HEK293T (cell line): ENCODE results near the gene IFFO2.

ENCODE experiments used
- CTCF ChIA-PET: fragments of 350-600 bp; formaldehyde crosslinking; extraction: SDS; loops from one replicate; lab custom pipeline; 2021; ENCODE audit warnings: antibody characterized with exemption, inconsistent platforms; lab: Yijun Ruan, JAX
- POLR2A ChIA-PET: fragments of 350-600 bp; formaldehyde crosslinking; extraction: SDS; loops from one replicate; lab custom pipeline; 2020; ENCODE audit warnings: antibody characterized with exemption, inconsistent platforms; lab: Yijun Ruan, JAX
- DNase-seq: peaks from one replicate; pipeline ENCODE4 v3.0.0; 2012; ENCODE audit warnings: mixed read lengths; ENCODE audit errors: extremely low spot score
- ARNT ChIP-seq: fragments of 450-650 bp; IDR thresholded peaks from 2 replicates; pipeline ENCODE4 v1.6.1; 2017; ENCODE audit warnings: mild to moderate bottlenecking
- BHLHE40 ChIP-seq: fragments of 450-650 bp; IDR thresholded peaks from 2 replicates; pipeline ENCODE4 v1.6.1; 2016; ENCODE audit warnings: mild to moderate bottlenecking, moderate library complexity, borderline replicate concordance
- CTBP1 ChIP-seq: fragments of 450-650 bp; IDR thresholded peaks from 2 replicates; pipeline ENCODE4 v1.6.1; 2016; ENCODE audit warnings: borderline replicate concordance
- ELF4 ChIP-seq: fragments of 450-650 bp; IDR thresholded peaks from 2 replicates; pipeline ENCODE4 v1.6.1; 2017; ENCODE audit warnings: antibody characterized with exemption
- FOXA1 ChIP-seq: fragments of 450-650 bp; IDR thresholded peaks from 2 replicates; pipeline ENCODE4 v1.6.1; 2016; ENCODE audit warnings: mild to moderate bottlenecking
- FOXK2 ChIP-seq: fragments of 450-650 bp; IDR thresholded peaks from 2 replicates; pipeline ENCODE4 v1.6.1; 2016; ENCODE audit warnings: mild to moderate bottlenecking
- FOXM1 ChIP-seq: fragments of 450-650 bp; IDR thresholded peaks from 2 replicates; pipeline ENCODE4 v1.6.1; 2017; ENCODE audit warnings: mild to moderate bottlenecking, borderline replicate concordance
- HDGF ChIP-seq: fragments of 450-650 bp; IDR thresholded peaks from 2 replicates; pipeline ENCODE4 v1.6.1; 2017; ENCODE audit warnings: antibody characterized with exemption, borderline replicate concordance
- L3MBTL2 ChIP-seq: fragments of 450-650 bp; conservative IDR thresholded peaks from 2 replicates; pipeline ENCODE4 v1.6.1; 2016; ENCODE audit warnings: mild to moderate bottlenecking
- LEF1 ChIP-seq: fragments of 450-650 bp; IDR thresholded peaks from 2 replicates; pipeline ENCODE4 v1.6.1; 2017; ENCODE audit warnings: mild to moderate bottlenecking, borderline replicate concordance
- NFRKB ChIP-seq: fragments of 450-650 bp; IDR thresholded peaks from 2 replicates; pipeline ENCODE4 v1.6.1; 2016; ENCODE audit warnings: mild to moderate bottlenecking, moderate library complexity
- PKNOX1 ChIP-seq: fragments of 450-650 bp; IDR thresholded peaks from 2 replicates; pipeline ENCODE4 v1.6.1; 2016
- SP1 ChIP-seq: fragments of 450-650 bp; IDR thresholded peaks from 2 replicates; pipeline ENCODE4 v1.6.1; 2017
- SUZ12 ChIP-seq: fragments of 450-650 bp; IDR thresholded peaks from 2 replicates; pipeline ENCODE4 v1.6.1; 2016; ENCODE audit warnings: mild to moderate bottlenecking
- TARDBP ChIP-seq: fragments of 450-650 bp; IDR thresholded peaks from 2 replicates; pipeline ENCODE4 v1.6.1; 2016
- ZNF384 ChIP-seq: fragments of 450-650 bp; IDR thresholded peaks from 2 replicates; pipeline ENCODE4 v1.6.1; 2016

Gene IFFO2

GRCh38 chr1:18974005-18974404, 17.5 kb upstream of the IFFO2 start:
- DNase-seq: no peak
- no peak for TF ChIP-seq FOXA1
- TF ChIP-seq FOXK2: no peak
- no peak for TF ChIP-seq ELF4
- TF ChIP-seq SUZ12: no peak
- no peak for TF ChIP-seq CTBP1
- TF ChIP-seq SP1: no peak
- TF ChIP-seq PKNOX1: no peak
- TF ChIP-seq TARDBP: no peak
- no peak for TF ChIP-seq L3MBTL2
- TF ChIP-seq ZNF384: no peak
- CTCF ChIA-PET: no interaction called here
- POLR2A ChIA-PET: no interaction called here

DNA sequence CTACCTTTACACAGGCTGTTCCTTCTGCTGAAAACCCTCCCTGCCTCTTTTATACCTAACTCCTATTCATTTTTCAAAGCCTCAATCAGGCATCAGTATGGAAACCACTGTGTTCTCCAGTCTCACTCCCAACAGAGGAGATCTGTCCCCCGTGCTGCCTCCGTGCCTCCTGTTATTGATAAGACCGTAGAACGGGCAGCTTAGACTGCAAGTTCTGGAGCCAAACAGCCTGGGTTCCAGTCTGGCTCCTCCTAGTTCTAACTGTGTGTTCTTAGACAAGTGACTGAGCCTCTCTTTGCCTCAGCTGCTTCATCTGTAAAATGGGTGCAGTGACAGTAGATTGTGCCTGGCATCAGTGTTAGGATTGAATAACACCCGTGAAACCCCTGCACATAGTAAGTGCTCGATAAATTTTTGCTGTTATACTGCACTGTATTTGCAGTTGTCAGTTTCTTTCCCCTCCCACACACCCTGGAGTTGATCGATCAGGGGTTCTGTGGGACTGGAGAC, 17.0 kb upstream of the IFFO2 start:
- ChIA-PET POLR2A (no interaction called here), CTCF (interaction anchor here (1.1 to 1.4 kb wide), 2 partner anchors 60 to 65 kb away, joined by 3 to 4 read pairs; no protein-coding TSS in a partner anchor)
- TF ChIP-seq SUZ12 (no peak), NFRKB (no peak), FOXM1 (no peak), BHLHE40 (no peak), ZNF384 (no peak), ELF4 (no peak)
- DNase-seq: no peak

GRCh38 chr1:18972991-18973390, 16.5 kb upstream of the IFFO2 start:
- no peak for TF ChIP-seq TARDBP
- no peak for TF ChIP-seq ARNT
- no peak for TF ChIP-seq NFRKB
- no peak for TF ChIP-seq LEF1
- TF ChIP-seq ZNF384: no peak
- TF ChIP-seq CTBP1: no peak
- no peak for TF ChIP-seq HDGF
- no peak for TF ChIP-seq FOXK2
- TF ChIP-seq PKNOX1: no peak
- no peak for TF ChIP-seq ELF4
- TF ChIP-seq FOXA1: no peak
- TF ChIP-seq FOXM1: no peak
- no peak for TF ChIP-seq SUZ12
- TF ChIP-seq L3MBTL2: no peak
- no peak for TF ChIP-seq SP1
- TF ChIP-seq BHLHE40: no peak
- no peak for DNase-seq
- ChIA-PET POLR2A (no interaction called here), CTCF (interaction anchor here (1.1 to 1.4 kb wide), 2 partner anchors 59 to 64 kb away, joined by 3 to 4 read pairs; no protein-coding TSS in a partner anchor)

GRCh38 chr1:18972531-18972930, 16.1 kb upstream of the IFFO2 start:
- no peak for TF ChIP-seq HDGF
- ChIA-PET POLR2A (no interaction called here), CTCF (interaction anchor here (0.6 to 1.4 kb wide), 3 partner anchors 30 to 64 kb away, joined by 3 to 4 read pairs (median 3); no protein-coding TSS in a partner anchor)
- no peak for DNase-seq

DNA sequence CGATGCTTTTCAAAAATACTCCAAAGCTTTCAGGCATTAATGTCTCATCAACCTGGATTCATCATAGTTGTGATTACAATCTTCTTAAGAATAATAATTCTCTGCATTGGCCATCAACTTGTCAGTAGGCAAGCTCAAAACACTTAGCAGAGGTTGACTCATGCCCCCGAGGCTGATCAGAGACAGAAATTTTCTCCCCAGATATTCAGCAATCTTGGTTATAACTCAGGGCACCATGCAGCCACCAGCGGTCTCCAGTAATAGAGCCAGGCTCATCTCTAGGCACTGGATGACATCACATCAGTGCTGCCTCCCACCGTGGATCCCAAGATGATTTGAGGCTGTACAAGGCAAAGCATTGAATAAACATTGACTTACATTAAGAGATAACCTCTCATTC, 14.3 kb upstream of the IFFO2 start:
- ChIA-PET POLR2A (no interaction called here), CTCF (no interaction called here)
- no peak for TF ChIP-seq HDGF
- no peak for TF ChIP-seq ARNT
- TF ChIP-seq ZNF384: no peak
- no peak for TF ChIP-seq SUZ12
- no peak for TF ChIP-seq BHLHE40
- TF ChIP-seq TARDBP: no peak
- TF ChIP-seq ELF4: no peak
- TF ChIP-seq L3MBTL2: no peak
- TF ChIP-seq CTBP1: no peak
- no peak for TF ChIP-seq PKNOX1
- TF ChIP-seq NFRKB: no peak
- no peak for TF ChIP-seq SP1
- TF ChIP-seq FOXA1: no peak
- TF ChIP-seq FOXK2: no peak
- no peak for TF ChIP-seq FOXM1
- TF ChIP-seq LEF1: no peak
- no peak for DNase-seq

DNA sequence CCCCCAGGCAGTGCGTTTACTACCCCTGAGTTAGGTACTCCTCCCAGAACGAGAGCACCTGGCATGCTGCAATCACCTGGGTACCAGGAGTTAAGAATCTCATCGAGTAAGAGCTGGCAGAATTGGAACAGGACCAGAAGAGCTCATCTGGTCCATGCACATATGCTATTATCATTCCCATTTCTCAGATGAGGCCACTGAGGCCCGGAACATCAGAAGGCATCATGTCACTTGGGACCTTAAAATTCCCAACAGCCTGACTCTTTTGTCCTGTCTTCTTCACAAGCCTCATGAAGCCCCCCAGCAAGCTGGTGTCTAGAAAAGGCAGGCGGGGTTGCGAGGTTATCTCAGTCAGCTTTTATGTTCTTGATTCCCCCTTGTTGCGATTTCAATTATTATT, 13.9 kb upstream of the IFFO2 start:
- CTCF ChIA-PET: no interaction called here
- TF ChIP-seq TARDBP (no peak), CTBP1 (no peak), NFRKB (no peak), HDGF (no peak)
- no peak for DNase-seq
- POLR2A ChIA-PET: no interaction called here
